ENCODE results near the gene NOC4L. TPM values are rescaled to one million over a fixed set of nuclear protein-coding genes. Genes with fewer than 3 reads are reported as not detected.
A peak's percentile ranks its signal among the peaks of the same experiment; 100 is the strongest.

The NOC4L gene
- total RNA-seq, 1 experiment from 2014 or later: 41.4 TPM

- Mint-ChIP-seq H3K4me3 (peak overlapping the region; percentile 76), H3K9me3 (no peaks in the 10 kb centered on the region), H3K27ac (no peak overlapping the region), H3K27me3 (ENCODE audit: low read depth) (peaks cover 3% of the 10 kb centered on the region; the same call in 1 of the 2 replicates), H3K4me1 (peaks cover 10% of the 10 kb centered on the region), H3K36me3 (peaks cover 16% of the 10 kb centered on the region)
- ChIA-PET POLR2A (no interaction called here), CTCF (interaction anchor here (1.9 kb wide), 1 partner anchor 10 kb away, joined by 4 read pairs; no protein-coding TSS in a partner anchor)
- peak; percentile 7 for ATAC-seq
- DNase-seq (ENCODE audit: low spot score): no peak
- TF ChIP-seq ZNF121 (CRISPR knock-in tag; IDR thresholded peaks at IDR 0.05) (no peak), JUN (CRISPR knock-in tag; IDR thresholded peaks at IDR 0.05) (no peak), PRRX2 (CRISPR knock-in tag; IDR thresholded peaks at IDR 0.05) (no peak), JAZF1 (CRISPR knock-in tag; IDR thresholded peaks at IDR 0.05) (no peak), ZNF423 (CRISPR knock-in tag; IDR thresholded peaks at IDR 0.05) (no peak), GRHL2 (CRISPR knock-in tag; IDR thresholded peaks at IDR 0.05; ENCODE audit: insufficient replicate concordance, severe bottlenecking) (no peak), NFATC4 (CRISPR knock-in tag; IDR thresholded peaks at IDR 0.05) (no peak), SMAD3 (CRISPR knock-in tag; IDR thresholded peaks at IDR 0.05; ENCODE audit: borderline replicate concordance) (no peak), PREB (CRISPR knock-in tag; IDR thresholded peaks at IDR 0.05; ENCODE audit: borderline replicate concordance) (no peak), FOXP1 (CRISPR knock-in tag; IDR thresholded peaks at IDR 0.05; ENCODE audit: borderline replicate concordance) (no peak), ZSCAN18 (CRISPR knock-in tag; IDR thresholded peaks at IDR 0.05) (no peak)
- TF ChIP-seq, protein P1, sequence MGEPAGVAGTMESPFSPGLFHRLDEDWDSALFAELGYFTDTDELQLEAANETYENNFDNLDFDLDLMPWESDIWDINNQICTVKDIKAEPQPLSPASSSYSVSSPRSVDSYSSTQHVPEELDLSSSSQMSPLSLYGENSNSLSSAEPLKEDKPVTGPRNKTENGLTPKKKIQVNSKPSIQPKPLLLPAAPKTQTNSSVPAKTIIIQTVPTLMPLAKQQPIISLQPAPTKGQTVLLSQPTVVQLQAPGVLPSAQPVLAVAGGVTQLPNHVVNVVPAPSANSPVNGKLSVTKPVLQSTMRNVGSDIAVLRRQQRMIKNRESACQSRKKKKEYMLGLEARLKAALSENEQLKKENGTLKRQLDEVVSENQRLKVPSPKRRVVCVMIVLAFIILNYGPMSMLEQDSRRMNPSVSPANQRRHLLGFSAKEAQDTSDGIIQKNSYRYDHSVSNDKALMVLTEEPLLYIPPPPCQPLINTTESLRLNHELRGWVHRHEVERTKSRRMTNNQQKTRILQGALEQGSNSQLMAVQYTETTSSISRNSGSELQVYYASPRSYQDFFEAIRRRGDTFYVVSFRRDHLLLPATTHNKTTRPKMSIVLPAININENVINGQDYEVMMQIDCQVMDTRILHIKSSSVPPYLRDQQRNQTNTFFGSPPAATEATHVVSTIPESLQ (CRISPR knock-in tag; IDR thresholded peaks at IDR 0.05): no peak
- TF ChIP-seq, protein P2, sequence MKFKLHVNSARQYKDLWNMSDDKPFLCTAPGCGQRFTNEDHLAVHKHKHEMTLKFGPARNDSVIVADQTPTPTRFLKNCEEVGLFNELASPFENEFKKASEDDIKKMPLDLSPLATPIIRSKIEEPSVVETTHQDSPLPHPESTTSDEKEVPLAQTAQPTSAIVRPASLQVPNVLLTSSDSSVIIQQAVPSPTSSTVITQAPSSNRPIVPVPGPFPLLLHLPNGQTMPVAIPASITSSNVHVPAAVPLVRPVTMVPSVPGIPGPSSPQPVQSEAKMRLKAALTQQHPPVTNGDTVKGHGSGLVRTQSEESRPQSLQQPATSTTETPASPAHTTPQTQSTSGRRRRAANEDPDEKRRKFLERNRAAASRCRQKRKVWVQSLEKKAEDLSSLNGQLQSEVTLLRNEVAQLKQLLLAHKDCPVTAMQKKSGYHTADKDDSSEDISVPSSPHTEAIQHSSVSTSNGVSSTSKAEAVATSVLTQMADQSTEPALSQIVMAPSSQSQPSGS (CRISPR knock-in tag; IDR thresholded peaks at IDR 0.05; ENCODE audit: borderline replicate concordance, low read depth): no peak
Observed at GRCh38 chr12:132143336-132144071, 753 bp upstream of the NOC4L start.

GRCh38 chr12:132144810-132145168, 532 bp downstream of the NOC4L start:
- Mint-ChIP-seq H3K27ac (peak overlapping the region; percentile 60; the same call in 1 of the 2 replicates), H3K36me3 (peaks cover 8% of the 10 kb centered on the region), H3K4me3 (peak overlapping the region; percentile 78), H3K4me1 (peaks cover 10% of the 10 kb centered on the region), H3K9me3 (no peaks in the 10 kb centered on the region), H3K27me3 (ENCODE audit: low read depth) (no peaks in the 10 kb centered on the region)
- ChIA-PET POLR2A (no interaction called here), CTCF (interaction anchor here (1.0 kb wide), 1 partner anchor 9 kb away, joined by 4 read pairs; no protein-coding TSS in a partner anchor)
- no peak for ATAC-seq
- DNase-seq (ENCODE audit: low spot score): no peak
- no peak for TF ChIP-seq TEAD4 (CRISPR knock-in tag; IDR thresholded peaks at IDR 0.05)
- no peak for TF ChIP-seq MAX (CRISPR knock-in tag; IDR thresholded peaks at IDR 0.05)
- no peak for TF ChIP-seq GABPB1 (CRISPR knock-in tag; IDR thresholded peaks at IDR 0.05)
- no peak for TF ChIP-seq HMGA2 (CRISPR knock-in tag; IDR thresholded peaks at IDR 0.05)
- 0 out of 2 replicates have a peak, but pooled peaks have one; percentile 36 for TF ChIP-seq E2F4 (CRISPR knock-in tag; IDR thresholded peaks at IDR 0.05; ENCODE audit: borderline replicate concordance, low read depth)
